Colon (tissue), 2 donors: ENCODE results near the gene REXO1.

ENCODE experiments used
- FAIRE-seq: peaks from 2 replicates; lab custom pipeline; 2012; peaks lifted over from hg19 to GRCh38; lab: Jason Lieb, UNC
- donor health status: control.
- donor health status: control.

The REXO1 gene

GRCh38 chr19:1849132-1849474 lies 820 bp upstream of the REXO1 start:
- no peak for FAIRE-seq

GRCh38 chr19:1847684-1848398 lies 442 bp downstream of the REXO1 start:
- no peak for FAIRE-seq

- no peak for FAIRE-seq
These were observed 967 bp downstream of the REXO1 start for GRCh38 chr19:1847348-1847683.

- no peak for FAIRE-seq
These were observed 1.6 kb downstream of the REXO1 start for GRCh38 chr19:1846517-1847204.

GRCh38 chr19:1845642-1846041 lies 2.6 kb downstream of the REXO1 start:
- no peak for FAIRE-seq

- FAIRE-seq: no peak
These were observed 3.2 kb downstream of the REXO1 start for GRCh38 chr19:1845125-1845515.

- FAIRE-seq: no peak
These were observed 3.7 kb downstream of the REXO1 start for GRCh38 chr19:1844513-1845124.

- FAIRE-seq: no peak
These were observed 4.5 kb downstream of the REXO1 start for GRCh38 chr19:1843646-1844394.

- no peak for FAIRE-seq
These were observed 5.2 kb downstream of the REXO1 start for GRCh38 chr19:1843116-1843515.

GRCh38 chr19:1841209-1841924 lies 6.9 kb downstream of the REXO1 start:
- FAIRE-seq: no peak

GRCh38 chr19:1840541-1841115 lies 7.7 kb downstream of the REXO1 start:
- no peak for FAIRE-seq

- no peak for FAIRE-seq
These were observed 8.4 kb downstream of the REXO1 start for GRCh38 chr19:1839658-1840540.

GRCh38 chr19:1837625-1838105 lies 10.6 kb downstream of the REXO1 start:
- no peak for FAIRE-seq

GRCh38 chr19:1837222-1837565 lies 11.1 kb downstream of the REXO1 start:
- no peak for FAIRE-seq

GRCh38 chr19:1836458-1837221 lies 11.6 kb downstream of the REXO1 start:
- no peak for FAIRE-seq

GRCh38 chr19:1833540-1833939 lies 14.7 kb downstream of the REXO1 start:
- no peak for FAIRE-seq

GRCh38 chr19:1832046-1832663 lies 16.1 kb downstream of the REXO1 start:
- FAIRE-seq: no peak

GRCh38 chr19:1830978-1831377 lies 17.3 kb downstream of the REXO1 start:
- no peak for FAIRE-seq

GRCh38 chr19:1830568-1830967 lies 17.7 kb downstream of the REXO1 start:
- no peak for FAIRE-seq

GRCh38 chr19:1829958-1830357 lies 18.3 kb downstream of the REXO1 start:
- FAIRE-seq: no peak
